Neuronal stem cell (in vitro differentiated cells): ENCODE results near the gene HOXC11.

Experiments
- DNase-seq: peaks from one replicate; pipeline ENCODE4 v3.0.0-alpha.2; 2013; ENCODE audit warnings: low spot score
- H2AFZ ChIP-seq: one replicate; pipeline ENCODE4 v1.6.1; 2013; ENCODE audit warnings: mild to moderate bottlenecking, low read length, inconsistent platforms
- H2AK5ac ChIP-seq: 2 replicates; pipeline ENCODE4 v1.6.1; 2013; ENCODE audit warnings: low read depth, mild to moderate bottlenecking, inconsistent platforms, low read length, moderate library complexity, mixed read lengths
- H2BK120ac ChIP-seq: 2 replicates; pipeline ENCODE4 v1.6.1; 2013; ENCODE audit warnings: low read depth, mild to moderate bottlenecking, inconsistent platforms, low read length, moderate library complexity, mixed read lengths
- H2BK12ac ChIP-seq: one replicate; pipeline ENCODE4 v1.6.1; 2013; ENCODE audit warnings: low read length, inconsistent platforms
- H2BK15ac ChIP-seq: 2 replicates; pipeline ENCODE4 v1.6.1; 2013; ENCODE audit warnings: mild to moderate bottlenecking, low read length, inconsistent platforms, mixed read lengths
- H2BK5ac ChIP-seq: one replicate; pipeline ENCODE4 v1.6.1; 2013; ENCODE audit warnings: inconsistent platforms, mild to moderate bottlenecking, low read length, moderate library complexity
- H3K14ac ChIP-seq: one replicate; pipeline ENCODE4 v1.6.1; 2013; ENCODE audit warnings: low read length, inconsistent platforms
- H3K18ac ChIP-seq: 2 replicates; pipeline ENCODE4 v1.6.1; 2013; ENCODE audit warnings: low read length, inconsistent platforms
- H3K23ac ChIP-seq: 2 replicates; pipeline ENCODE4 v1.6.1; 2013; ENCODE audit warnings: low read depth, mild to moderate bottlenecking, mixed read lengths, low read length, inconsistent platforms; ENCODE audit not compliant: poor library complexity
- H3K27ac ChIP-seq: replicated peaks from 3 replicates; pipeline ENCODE4 v1.5.1; 2013; ENCODE audit warnings: low read length, inconsistent platforms
- H3K27me3 ChIP-seq, 3 experiments: 2 replicates each; pipeline ENCODE4 v1.6.1; 2013; ENCODE audit warnings: low read length in 3 of 3, mild to moderate bottlenecking in 2 of 3, inconsistent platforms in 1 of 3, low read depth in 1 of 3, mixed read lengths in 1 of 3, moderate library complexity in 1 of 3; ENCODE audit not compliant: control insufficient read depth in 3 of 3, insufficient read depth in 3 of 3
- H3K36me3 ChIP-seq, 2 donors: replicated peaks in 1 of 2; 2 replicates each; pipeline ENCODE4 v1.6.1; 2013; ENCODE audit warnings: low read length in 2 of 2; ENCODE audit not compliant: control insufficient read depth in 2 of 2, insufficient read depth in 2 of 2
- H3K4ac ChIP-seq: 2 replicates; pipeline ENCODE4 v1.6.1; 2013; ENCODE audit warnings: inconsistent platforms, mild to moderate bottlenecking, low read length, moderate library complexity
- H3K4me1 ChIP-seq, 2 donors: 1 replicate in 1 of 2; 2 replicates in 1 of 2; pipeline ENCODE4 v1.6.1; 2013; ENCODE audit warnings: low read length in 2 of 2, low read depth in 1 of 2; ENCODE audit not compliant: control insufficient read depth in 2 of 2, insufficient read depth in 1 of 2
- H3K4me2 ChIP-seq: one replicate; pipeline ENCODE4 v1.6.1; 2013; ENCODE audit warnings: mild to moderate bottlenecking, low read length, inconsistent platforms; ENCODE audit not compliant: insufficient read depth, poor library complexity, severe bottlenecking
- H3K4me3 ChIP-seq, 2 donors: 2 replicates each; pipeline ENCODE4 v1.5.1; 2013; ENCODE audit warnings: low read length in 2 of 2, mild to moderate bottlenecking in 2 of 2, inconsistent platforms in 1 of 2, moderate library complexity in 1 of 2
- H3K79me1 ChIP-seq: one replicate; pipeline ENCODE4 v1.6.1; 2013; ENCODE audit warnings: low read depth, mild to moderate bottlenecking, inconsistent platforms, low read length, moderate library complexity
- H3K9ac ChIP-seq: one replicate; pipeline ENCODE4 v1.6.1; 2013; ENCODE audit warnings: mild to moderate bottlenecking, low read depth, low read length, inconsistent platforms; ENCODE audit not compliant: poor library complexity
- H3K9me3 ChIP-seq, 2 donors: replicated peaks in 1 of 2; 2 replicates each; pipeline versions ENCODE3 to v1.6.1; 2013; ENCODE audit warnings: low read length in 2 of 2, mild to moderate bottlenecking in 2 of 2, inconsistent platforms in 1 of 2, low read depth in 1 of 2, mixed read lengths in 1 of 2, moderate library complexity in 1 of 2; ENCODE audit not compliant: control insufficient read depth in 2 of 2, insufficient read depth in 1 of 2
- H4K8ac ChIP-seq: one replicate; pipeline ENCODE4 v1.6.1; 2013; ENCODE audit warnings: low read depth, mild to moderate bottlenecking, inconsistent platforms, low read length, moderate library complexity
- H4K91ac ChIP-seq: one replicate; pipeline ENCODE4 v1.6.1; 2013; ENCODE audit warnings: low read length, low read depth, mild to moderate bottlenecking, inconsistent platforms; ENCODE audit not compliant: poor library complexity
- WGBS, 2 donors: extraction: QIAGEN DNeasy Blood & Tissue Kit; methylation state at CpG; one replicate each; pipeline ENCODE4 v1.1.7; 2013; ENCODE audit warnings: missing lambda C conversion rate in 2 of 2, mixed read lengths in 1 of 2; ENCODE audit not compliant: insufficient read length in 2 of 2, insufficient replicate concordance in 1 of 2; ENCODE audit errors: extremely low coverage in 2 of 2; 5-methylcytosine and 5-hydroxymethylcytosine counted together

Gene HOXC11

GRCh38 chr12:53960187-53961024 lies 12.5 kb upstream of the HOXC11 start:
- Histone ChIP-seq H3K36me3 (no peaks in the 10 kb centered on the region), H3K4ac (no peak overlapping the region), H3K4me2 (no peak overlapping the region), H2BK5ac (no peak overlapping the region), H3K27me3 (peaks cover 67 to 100% (median 97%) of the 10 kb centered on the region in 3 experiments), H3K18ac (no peak overlapping the region), H3K14ac (no peak overlapping the region), H2BK12ac (no peak overlapping the region), H2AK5ac (no peak overlapping the region), H3K9me3 (peaks cover 0 to 15% of the 10 kb centered on the region in 2 donors), H2BK15ac (no peak overlapping the region), H3K4me3 (no peak overlapping the region), H2AFZ (peak overlapping the region; percentile 45), H4K8ac (no peak overlapping the region), H3K9ac (no peak overlapping the region), H4K91ac (no peak overlapping the region), H3K79me1 (no peaks in the 10 kb centered on the region), H3K4me1 (no peaks in the 10 kb centered on the region), H3K27ac (no peak overlapping the region), H2BK120ac (no peak overlapping the region), H3K23ac (peak overlapping the region; percentile 82)
- no peak for DNase-seq
- no CpG with 5 or more reads among the region's 39 CpGs for WGBS, 2 donors

DNA sequence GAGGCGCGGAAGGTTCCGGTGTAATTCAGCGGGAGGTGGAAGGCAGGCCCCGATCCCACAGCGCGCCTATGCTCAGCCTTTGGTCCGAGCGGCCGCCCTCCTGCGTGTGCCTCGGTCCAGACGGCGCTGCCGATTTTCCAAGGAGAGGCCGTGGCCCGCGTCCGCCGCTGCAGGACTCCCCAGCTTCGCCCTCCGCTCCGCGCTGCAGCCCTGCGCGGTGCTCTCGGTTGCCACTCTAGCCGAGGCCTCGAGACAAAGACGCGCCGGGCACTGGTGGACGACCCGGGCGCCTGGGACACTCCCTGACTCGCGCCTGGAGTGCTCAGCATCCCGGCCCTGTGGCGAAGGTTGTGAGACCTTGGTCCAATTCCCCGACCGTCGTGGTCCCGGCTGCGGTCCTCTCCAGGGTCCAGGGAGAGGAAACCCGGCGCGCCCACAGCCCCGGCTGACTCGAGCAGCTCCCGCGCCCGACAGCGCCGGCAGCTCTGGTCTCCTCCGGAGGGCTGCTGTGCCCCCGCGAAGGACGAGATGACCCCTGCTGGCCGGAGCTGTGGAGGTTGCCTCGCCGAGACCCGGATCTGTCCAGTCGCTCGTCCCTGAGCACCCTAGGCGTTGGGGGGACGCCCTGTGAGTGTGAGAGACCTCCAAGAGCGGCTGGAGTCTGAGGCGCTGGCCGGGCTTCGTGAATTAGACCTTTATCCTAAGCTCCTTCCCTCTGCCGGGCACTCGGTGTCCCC lies 11.7 kb upstream of the HOXC11 start:
- Histone ChIP-seq H4K91ac (no peak overlapping the region), H3K4ac (no peak overlapping the region), H3K4me2 (no peak overlapping the region), H3K18ac (peak overlapping the region; percentile 29), H3K23ac (peak overlapping the region; percentile 82), H2BK120ac (peak overlapping the region; percentile 32), H3K4me3 (no peak overlapping the region), H3K14ac (no peak overlapping the region), H2BK12ac (no peak overlapping the region), H3K36me3 (no peaks in the 10 kb centered on the region), H2BK15ac (no peak overlapping the region), H2AK5ac (no peak overlapping the region), H3K4me1 (no peaks in the 10 kb centered on the region), H4K8ac (no peak overlapping the region), H2AFZ (peak overlapping the region; percentile 45), H3K9me3 (peaks cover 0 to 12% of the 10 kb centered on the region in 2 donors), H3K9ac (no peak overlapping the region), H3K27me3 (peaks cover 62 to 100% (median 97%) of the 10 kb centered on the region in 3 experiments), H3K79me1 (no peaks in the 10 kb centered on the region), H2BK5ac (no peak overlapping the region), H3K27ac (no peak overlapping the region)
- no CpG with 5 or more reads among the region's 72 CpGs for WGBS, 2 donors
- no peak for DNase-seq

GRCh38 chr12:53963005-53963404 lies 9.9 kb upstream of the HOXC11 start:
- Histone ChIP-seq H3K36me3 (no peaks in the 10 kb centered on the region), H2BK120ac (no peak overlapping the region), H3K4me2 (no peak overlapping the region), H3K9ac (no peak overlapping the region), H2BK12ac (no peak overlapping the region), H4K8ac (no peak overlapping the region), H2AK5ac (no peak overlapping the region), H3K27ac (no peak overlapping the region), H3K4me3 (no peak overlapping the region), H3K79me1 (no peaks in the 10 kb centered on the region), H3K4me1 (no peaks in the 10 kb centered on the region), H3K14ac (no peak overlapping the region), H3K23ac (no peak overlapping the region), H3K27me3 (peaks cover 60 to 100% (median 97%) of the 10 kb centered on the region in 3 experiments), H3K9me3 (peaks cover 0 to 5% of the 10 kb centered on the region in 2 donors), H4K91ac (no peak overlapping the region), H3K18ac (no peak overlapping the region), H2AFZ (no peak overlapping the region), H2BK15ac (no peak overlapping the region), H2BK5ac (no peak overlapping the region), H3K4ac (no peak overlapping the region)
- DNase-seq, result no peak
- WGBS, 2 donors, result no CpG with 5 or more reads among the region's 7 CpGs
